Astrocyte (in vitro differentiated cells and primary cell): ENCODE results near the gene ANTXR2. TPM values are rescaled to one million over a fixed set of nuclear protein-coding genes. Genes with fewer than 3 reads are reported as not detected.

Experiments
- DNase-seq: peaks from one replicate; pipeline ENCODE4 v3.0.0-alpha.2; 2010; ENCODE audit warnings: low read depth
- FAIRE-seq: peaks from 2 replicates; lab custom pipeline; 2011; peaks lifted over from hg19 to GRCh38; lab: Jason Lieb, UNC
- H2AFZ ChIP-seq: 2 replicates; pipeline ENCODE4 v1.6.0; 2012; ENCODE audit warnings: low read depth, low read length, inconsistent platforms
- H3K27ac ChIP-seq: 2 replicates; pipeline ENCODE4 v1.5.1; 2011; ENCODE audit warnings: low read depth, low read length, inconsistent platforms
- H3K27me3 ChIP-seq: 2 replicates; pipeline ENCODE4 v1.6.0; 2011; ENCODE audit warnings: low read length, inconsistent platforms; ENCODE audit not compliant: insufficient read depth
- H3K36me3 ChIP-seq: 2 replicates; pipeline ENCODE4 v1.5.1; 2011; ENCODE audit warnings: low read length, inconsistent platforms; ENCODE audit not compliant: insufficient read depth
- H3K4me1 ChIP-seq: 2 replicates; pipeline ENCODE4 v1.5.1; 2011; ENCODE audit warnings: low read length, inconsistent platforms; ENCODE audit not compliant: insufficient read depth
- H3K4me2 ChIP-seq: 2 replicates; pipeline ENCODE4 v1.6.0; 2012; ENCODE audit warnings: low read length, inconsistent platforms
- H3K4me3 ChIP-seq: 2 replicates; pipeline ENCODE4 v1.5.1; 2011; ENCODE audit warnings: low read depth, mild to moderate bottlenecking, low read length, inconsistent platforms; ENCODE audit not compliant: insufficient read depth
- H3K79me2 ChIP-seq: 2 replicates; pipeline ENCODE4 v1.6.0; 2012; ENCODE audit warnings: mild to moderate bottlenecking, low read length, inconsistent platforms; ENCODE audit not compliant: insufficient read depth
- H3K9ac ChIP-seq: 2 replicates; pipeline ENCODE4 v1.6.0; 2012; ENCODE audit warnings: mild to moderate bottlenecking, low read length, inconsistent platforms
- H3K9me3 ChIP-seq: 2 replicates; pipeline ENCODE4 v1.5.1; 2012; ENCODE audit warnings: low read depth, mild to moderate bottlenecking, low read length, inconsistent platforms; ENCODE audit not compliant: insufficient read depth
- H4K20me1 ChIP-seq: 2 replicates; pipeline ENCODE4 v1.6.0; 2012; ENCODE audit warnings: low read length, inconsistent platforms; ENCODE audit not compliant: insufficient read depth
- H3K27ac Mint-ChIP-seq: one replicate; pipeline ENCODE4 v1.8.0; 2021; ENCODE audit warnings: mild to moderate bottlenecking, mixed read lengths; ENCODE audit not compliant: unreplicated experiment
- H3K27me3 Mint-ChIP-seq: one replicate; pipeline ENCODE4 v1.8.0; 2021; ENCODE audit warnings: low read depth, mixed read lengths; ENCODE audit not compliant: unreplicated experiment
- H3K36me3 Mint-ChIP-seq: one replicate; pipeline ENCODE4 v1.8.0; 2021; ENCODE audit warnings: low read depth, mixed read lengths; ENCODE audit not compliant: unreplicated experiment
- H3K4me1 Mint-ChIP-seq: one replicate; pipeline ENCODE4 v1.8.0; 2021; ENCODE audit warnings: low read depth, mixed read lengths; ENCODE audit not compliant: unreplicated experiment
- H3K4me3 Mint-ChIP-seq: one replicate; pipeline ENCODE4 v1.8.0; 2021; ENCODE audit warnings: mild to moderate bottlenecking, moderate library complexity, mixed read lengths; ENCODE audit not compliant: unreplicated experiment
- H3K9me3 Mint-ChIP-seq: one replicate; pipeline ENCODE4 v1.8.0; 2021; ENCODE audit warnings: mild to moderate bottlenecking, mixed read lengths; ENCODE audit not compliant: unreplicated experiment
- EZH2 ChIP-seq: IDR thresholded peaks from 2 replicates; pipeline ENCODE4 v1.6.1; 2012; ENCODE audit warnings: mild to moderate bottlenecking, low read length, inconsistent platforms; ENCODE audit not compliant: insufficient read depth
- total RNA-seq: library from RNA; stranded (reverse); gene quantifications from 2 replicates; pipeline ENCODE4 v1.2.1, GENCODE V29; 2021
- TF ChIP-seq, protein P1 (sequence below): IDR thresholded peaks from 2 replicates; pipeline ENCODE4 v1.5.1; 2011; ENCODE audit warnings: low read depth, mild to moderate bottlenecking, inconsistent platforms, low read length, moderate library complexity; ENCODE audit not compliant: insufficient read depth

Gene ANTXR2
- total RNA-seq, 1 donor from 2014 or later, result 34.7 TPM

DNA sequence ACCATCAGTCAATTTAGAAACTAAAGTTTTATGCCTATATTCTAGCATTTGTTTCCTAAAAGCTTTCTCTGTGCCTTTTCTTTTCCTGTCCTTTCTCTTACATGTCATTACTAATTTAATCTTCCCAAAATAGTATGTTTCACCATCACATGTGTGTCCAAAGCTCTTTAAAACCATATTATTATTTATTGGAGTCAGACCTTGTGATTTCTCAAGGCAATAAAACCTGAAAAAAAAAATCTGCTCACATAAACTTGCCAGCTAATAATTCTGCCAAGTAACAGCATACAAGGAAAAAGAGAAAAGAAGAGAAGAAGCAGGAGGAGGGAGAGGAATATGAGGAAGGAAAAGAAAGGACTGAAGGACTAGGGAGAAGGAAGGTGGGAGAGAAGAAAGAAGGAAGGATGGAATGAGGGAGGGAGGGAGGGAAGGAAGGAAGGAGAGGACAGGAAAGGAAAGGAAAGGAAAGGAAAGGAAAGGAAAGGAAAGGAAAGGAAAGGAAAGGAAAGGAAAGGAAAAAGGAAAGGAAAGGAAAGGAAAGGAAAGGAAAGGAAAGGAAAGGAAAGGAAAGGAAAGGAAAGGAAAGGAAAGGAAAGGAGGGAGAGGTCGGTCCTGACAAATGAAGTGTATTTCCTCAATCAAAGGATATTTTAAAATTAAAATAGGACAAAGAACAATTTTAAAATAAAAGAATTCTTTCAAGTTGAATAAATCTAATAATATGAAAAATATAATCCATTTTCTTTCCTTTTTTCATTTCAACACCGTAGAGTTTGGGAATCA lies 57.4 kb downstream of the ANTXR2 start:
- Mint-ChIP-seq H3K9me3 (no peaks in the 10 kb centered on the region), H3K27ac (no peak overlapping the region), H3K36me3 (no peaks in the 10 kb centered on the region), H3K27me3 (no peaks in the 10 kb centered on the region), H3K4me3 (no peak overlapping the region), H3K4me1 (peaks cover 3% of the 10 kb centered on the region)
- peaks cover 14% of the 10 kb centered on the region for H3K79me2 ChIP-seq
- H3K27ac ChIP-seq, result no peak overlapping the region
- H3K36me3 ChIP-seq, result peaks cover 17% of the 10 kb centered on the region
- H2AFZ ChIP-seq, result no peak overlapping the region
- H3K4me3 ChIP-seq, result no peak overlapping the region
- H3K4me2 ChIP-seq, result no peak overlapping the region
- H3K9me3 ChIP-seq, result no peaks in the 10 kb centered on the region
- FAIRE-seq (no peak), DNase-seq (no peak)
- no peak for TF ChIP-seq EZH2
- TF ChIP-seq, protein P1, sequence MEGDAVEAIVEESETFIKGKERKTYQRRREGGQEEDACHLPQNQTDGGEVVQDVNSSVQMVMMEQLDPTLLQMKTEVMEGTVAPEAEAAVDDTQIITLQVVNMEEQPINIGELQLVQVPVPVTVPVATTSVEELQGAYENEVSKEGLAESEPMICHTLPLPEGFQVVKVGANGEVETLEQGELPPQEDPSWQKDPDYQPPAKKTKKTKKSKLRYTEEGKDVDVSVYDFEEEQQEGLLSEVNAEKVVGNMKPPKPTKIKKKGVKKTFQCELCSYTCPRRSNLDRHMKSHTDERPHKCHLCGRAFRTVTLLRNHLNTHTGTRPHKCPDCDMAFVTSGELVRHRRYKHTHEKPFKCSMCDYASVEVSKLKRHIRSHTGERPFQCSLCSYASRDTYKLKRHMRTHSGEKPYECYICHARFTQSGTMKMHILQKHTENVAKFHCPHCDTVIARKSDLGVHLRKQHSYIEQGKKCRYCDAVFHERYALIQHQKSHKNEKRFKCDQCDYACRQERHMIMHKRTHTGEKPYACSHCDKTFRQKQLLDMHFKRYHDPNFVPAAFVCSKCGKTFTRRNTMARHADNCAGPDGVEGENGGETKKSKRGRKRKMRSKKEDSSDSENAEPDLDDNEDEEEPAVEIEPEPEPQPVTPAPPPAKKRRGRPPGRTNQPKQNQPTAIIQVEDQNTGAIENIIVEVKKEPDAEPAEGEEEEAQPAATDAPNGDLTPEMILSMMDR, result no peak
- no peaks in the 10 kb centered on the region for H3K27me3 ChIP-seq
- H4K20me1 ChIP-seq, result no peaks in the 10 kb centered on the region
- no peak overlapping the region for H3K9ac ChIP-seq
- peaks cover 35% of the 10 kb centered on the region for H3K4me1 ChIP-seq

DNA sequence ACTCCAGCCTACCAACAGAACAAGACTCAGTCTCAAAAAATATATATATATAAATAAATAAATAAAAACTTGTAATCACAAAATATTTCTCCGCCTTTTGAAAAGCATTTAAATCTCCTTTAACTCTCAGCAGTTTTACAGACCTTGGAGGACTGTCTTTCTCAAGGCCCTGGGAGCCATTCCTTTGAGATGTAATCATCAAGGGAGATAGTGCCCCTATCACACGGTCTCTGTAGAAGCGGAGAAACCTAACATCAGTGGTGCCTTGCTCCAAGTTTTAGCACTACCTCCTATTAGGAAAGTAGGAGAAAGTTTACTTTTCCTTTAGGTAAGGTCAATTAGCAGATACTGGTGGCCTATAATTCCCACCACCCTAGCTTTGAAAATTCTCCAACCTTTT lies 58.5 kb downstream of the ANTXR2 start:
- FAIRE-seq, result no peak

More for the DNA sequence above, 58.5 kb downstream of the ANTXR2 start:
- peaks cover 3% of the 10 kb centered on the region for H3K4me1 Mint-ChIP-seq
- Histone ChIP-seq H3K4me2 (no peak overlapping the region), H3K27ac (no peak overlapping the region), H3K4me1 (peaks cover 35% of the 10 kb centered on the region), H3K9ac (no peak overlapping the region), H3K9me3 (no peaks in the 10 kb centered on the region), H3K27me3 (no peaks in the 10 kb centered on the region), H3K36me3 (peaks cover 17% of the 10 kb centered on the region), H3K4me3 (no peak overlapping the region), H3K79me2 (peaks cover 20% of the 10 kb centered on the region), H4K20me1 (no peaks in the 10 kb centered on the region), H2AFZ (no peak overlapping the region)
- H3K27ac Mint-ChIP-seq, result no peak overlapping the region
- TF ChIP-seq, protein P1, result no peak
- no peak for TF ChIP-seq EZH2
- no peaks in the 10 kb centered on the region for H3K9me3 Mint-ChIP-seq
- DNase-seq, result peak; percentile 27
- no peaks in the 10 kb centered on the region for H3K27me3 Mint-ChIP-seq
- peaks cover 2% of the 10 kb centered on the region for H3K36me3 Mint-ChIP-seq
- no peak overlapping the region for H3K4me3 Mint-ChIP-seq
